ENCODE measurements around the gene SAA2.

Gene SAA2

GRCh38 chr11:18230859-18231258 lies 17.6 kb downstream of the SAA2 start:
- no peak overlapping the region for H2AFZ ChIP-seq (ENCODE audit: low read length)
- no peaks in the 10 kb centered on the region for H3F3A ChIP-seq (ENCODE audit: low read depth)

GRCh38 chr11:18229501-18229900 lies 19.0 kb downstream of the SAA2 start:
- H3K4me2 ChIP-seq (ENCODE audit: low read depth, low read length, poor library complexity, severe bottlenecking), result no peak overlapping the region
- TF ChIP-seq CTCF (conservative IDR thresholded peaks at IDR 0.05; ENCODE audit: low read length), result no peak
- no peak for TF ChIP-seq EZH2phosphoT487 (IDR thresholded peaks at IDR 0.05; ENCODE audit: borderline replicate concordance)
- H2AFZ ChIP-seq (ENCODE audit: low read length), result no peak overlapping the region

More at GRCh38 chr11:18230859-18231258, 17.6 kb downstream of the SAA2 start:
- Histone ChIP-seq H3K9ac (ENCODE audit: low read depth, low read length, poor library complexity, severe bottlenecking) (no peak overlapping the region), H3K27me3 (ENCODE audit: insufficient read depth, low read length, poor library complexity, severe bottlenecking) (no peaks in the 10 kb centered on the region), H3K4me3 (ENCODE audit: low read length, poor library complexity, severe bottlenecking) (no peak overlapping the region), H3K4me2 (ENCODE audit: low read depth, low read length, poor library complexity, severe bottlenecking) (no peak overlapping the region), H3K4me1 (ENCODE audit: insufficient read depth, low read length, poor library complexity, severe bottlenecking) (no peaks in the 10 kb centered on the region), H3K9me3 (ENCODE audit: insufficient read depth, low read depth, low read length) (no peaks in the 10 kb centered on the region), H3K9me2 (replicated peaks; ENCODE audit: low read depth, low read length) (no peaks in the 10 kb centered on the region), H4K20me1 (ENCODE audit: insufficient read depth, low read length, poor library complexity, severe bottlenecking) (no peaks in the 10 kb centered on the region), H3K79me2 (ENCODE audit: insufficient read depth, low read length) (no peaks in the 10 kb centered on the region), H3K36me3 (ENCODE audit: insufficient read depth, low read length) (no peaks in the 10 kb centered on the region)
- no peak for TF ChIP-seq CTCF (conservative IDR thresholded peaks at IDR 0.05; ENCODE audit: low read length)
- TF ChIP-seq EZH2phosphoT487 (IDR thresholded peaks at IDR 0.05; ENCODE audit: borderline replicate concordance), result no peak

GRCh38 chr11:18225913-18226312 lies 22.6 kb downstream of the SAA2 start:
- H3K9ac ChIP-seq (ENCODE audit: low read depth, low read length, poor library complexity, severe bottlenecking), result no peak overlapping the region
- H3K4me1 ChIP-seq (ENCODE audit: insufficient read depth, low read length, poor library complexity, severe bottlenecking), result no peaks in the 10 kb centered on the region
- H2AFZ ChIP-seq (ENCODE audit: low read length), result no peak overlapping the region
- no peak overlapping the region for H3K4me2 ChIP-seq (ENCODE audit: low read depth, low read length, poor library complexity, severe bottlenecking)
- no peak overlapping the region for H3K4me3 ChIP-seq (ENCODE audit: low read length, poor library complexity, severe bottlenecking)
- H3K9me2 ChIP-seq (replicated peaks; ENCODE audit: low read depth, low read length), result no peaks in the 10 kb centered on the region
- TF ChIP-seq EZH2phosphoT487 (IDR thresholded peaks at IDR 0.05; ENCODE audit: borderline replicate concordance), result no peak
- TF ChIP-seq CTCF (conservative IDR thresholded peaks at IDR 0.05; ENCODE audit: low read length), result no peak
- H3F3A ChIP-seq (ENCODE audit: low read depth), result no peaks in the 10 kb centered on the region
- peaks cover 2% of the 10 kb centered on the region for H3K27me3 ChIP-seq (ENCODE audit: insufficient read depth, low read length, poor library complexity, severe bottlenecking)
- H3K36me3 ChIP-seq (ENCODE audit: insufficient read depth, low read length), result no peaks in the 10 kb centered on the region
- H3K79me2 ChIP-seq (ENCODE audit: insufficient read depth, low read length), result no peaks in the 10 kb centered on the region
- H3K9me3 ChIP-seq (ENCODE audit: insufficient read depth, low read depth, low read length), result no peaks in the 10 kb centered on the region
- H4K20me1 ChIP-seq (ENCODE audit: insufficient read depth, low read length, poor library complexity, severe bottlenecking), result no peaks in the 10 kb centered on the region

More at GRCh38 chr11:18229501-18229900, 19.0 kb downstream of the SAA2 start:
- Histone ChIP-seq H4K20me1 (ENCODE audit: insufficient read depth, low read length, poor library complexity, severe bottlenecking) (no peaks in the 10 kb centered on the region), H3K9ac (ENCODE audit: low read depth, low read length, poor library complexity, severe bottlenecking) (no peak overlapping the region), H3F3A (ENCODE audit: low read depth) (no peaks in the 10 kb centered on the region), H3K9me2 (replicated peaks; ENCODE audit: low read depth, low read length) (no peaks in the 10 kb centered on the region), H3K27me3 (ENCODE audit: insufficient read depth, low read length, poor library complexity, severe bottlenecking) (no peaks in the 10 kb centered on the region), H3K9me3 (ENCODE audit: insufficient read depth, low read depth, low read length) (no peaks in the 10 kb centered on the region), H3K79me2 (ENCODE audit: insufficient read depth, low read length) (no peaks in the 10 kb centered on the region), H3K4me1 (ENCODE audit: insufficient read depth, low read length, poor library complexity, severe bottlenecking) (no peaks in the 10 kb centered on the region), H3K4me3 (ENCODE audit: low read length, poor library complexity, severe bottlenecking) (no peak overlapping the region), H3K36me3 (ENCODE audit: insufficient read depth, low read length) (no peaks in the 10 kb centered on the region)
